IPS-NIHi7 (cell line): ENCODE results near the gene LILRB1.
"Not testable (repeated sequence)": the region's sequence is repeated elsewhere in the genome, so short reads cannot be mapped to it uniquely, and the experiment has no call there.

Experiments used
- DNase-seq: peaks from one replicate; pipeline ENCODE4 v3.0.0; 2012; ENCODE audit warnings: mixed read lengths; ENCODE audit errors: extremely low spot score

The LILRB1 gene

DNA sequence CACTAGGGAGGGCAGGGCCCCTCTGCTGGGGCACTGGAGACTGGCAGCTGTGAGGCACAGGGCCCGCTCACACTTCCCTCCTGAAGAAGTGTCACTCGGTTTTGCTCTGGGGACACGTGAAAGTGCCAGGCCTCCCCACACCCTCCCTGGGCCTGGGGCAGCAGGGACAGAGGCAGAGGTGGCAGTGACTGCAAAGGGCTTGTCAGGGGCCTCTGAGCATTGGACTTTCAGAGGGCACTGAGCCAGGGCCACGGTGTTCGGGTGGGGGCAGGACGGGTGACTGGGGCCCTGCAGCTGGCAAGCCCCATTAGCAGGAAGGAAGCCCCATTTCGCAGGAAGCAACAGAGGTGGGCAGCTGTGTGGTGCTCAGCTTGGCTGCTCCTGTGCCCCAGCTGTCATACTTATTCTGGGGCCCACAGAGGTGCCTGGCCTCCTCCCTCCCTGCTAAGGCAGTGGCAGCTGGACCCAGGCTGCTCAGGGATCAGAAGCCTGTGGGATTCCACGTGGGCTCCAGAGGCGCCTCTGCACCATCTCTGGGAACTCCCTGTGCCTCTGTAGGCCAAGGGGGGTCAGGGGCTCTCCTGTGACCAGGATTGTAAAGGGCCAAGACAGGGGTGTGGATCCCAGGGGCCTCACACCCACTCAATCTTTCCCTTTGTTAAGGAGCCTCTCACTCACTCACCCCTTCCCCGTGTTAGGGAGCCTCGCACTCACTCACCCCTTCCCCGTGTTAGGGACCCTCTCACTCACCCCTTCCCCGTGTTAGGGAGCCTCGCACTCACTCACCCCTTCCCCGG, 5.2 kb upstream of the LILRB1 start:
- not testable (repeated sequence) for DNase-seq

GRCh38 chr19:54626757-54627156, 3.5 kb upstream of the LILRB1 start:
- DNase-seq: no peak

- not testable (repeated sequence) for DNase-seq
Observed at GRCh38 chr19:54627912-54628311, 2.4 kb upstream of the LILRB1 start.

DNA sequence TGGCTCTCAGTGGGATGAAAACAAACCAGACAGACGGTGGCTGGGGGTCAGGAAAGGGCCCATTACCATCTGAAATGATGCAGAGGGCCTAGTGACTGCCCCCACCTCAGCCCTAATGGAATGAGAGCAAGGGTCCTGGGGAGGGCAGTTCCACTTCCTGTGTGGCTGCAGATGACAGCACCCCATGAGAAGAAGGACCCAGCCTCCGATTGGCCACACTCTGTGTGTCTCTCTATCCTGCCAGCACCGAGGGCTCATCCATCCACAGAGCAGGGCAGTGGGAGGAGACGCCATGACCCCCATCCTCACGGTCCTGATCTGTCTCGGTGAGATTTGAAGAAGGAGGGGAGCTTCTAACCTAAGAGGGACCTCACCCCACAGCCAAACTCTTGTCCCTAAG, 498 bp downstream of the LILRB1 start:
- DNase-seq: no peak

GRCh38 chr19:54631489-54632337, 1.4 kb downstream of the LILRB1 start:
- not testable (repeated sequence) for DNase-seq

GRCh38 chr19:54632517-54632916, 2.2 kb downstream of the LILRB1 start:
- not testable (repeated sequence) for DNase-seq

- no peak for DNase-seq
Observed at GRCh38 chr19:54633401-54633800, 3.1 kb downstream of the LILRB1 start.

GRCh38 chr19:54636081-54636480, 5.8 kb downstream of the LILRB1 start:
- DNase-seq: not testable (repeated sequence)

GRCh38 chr19:54638683-54639082, 8.4 kb downstream of the LILRB1 start:
- no peak for DNase-seq

GRCh38 chr19:54642953-54643352, 12.7 kb downstream of the LILRB1 start:
- DNase-seq: not testable (repeated sequence)

- not testable (repeated sequence) for DNase-seq
Observed at GRCh38 chr19:54643583-54643982, 13.3 kb downstream of the LILRB1 start.

GRCh38 chr19:54644056-54644455, 13.8 kb downstream of the LILRB1 start:
- no peak for DNase-seq

DNA sequence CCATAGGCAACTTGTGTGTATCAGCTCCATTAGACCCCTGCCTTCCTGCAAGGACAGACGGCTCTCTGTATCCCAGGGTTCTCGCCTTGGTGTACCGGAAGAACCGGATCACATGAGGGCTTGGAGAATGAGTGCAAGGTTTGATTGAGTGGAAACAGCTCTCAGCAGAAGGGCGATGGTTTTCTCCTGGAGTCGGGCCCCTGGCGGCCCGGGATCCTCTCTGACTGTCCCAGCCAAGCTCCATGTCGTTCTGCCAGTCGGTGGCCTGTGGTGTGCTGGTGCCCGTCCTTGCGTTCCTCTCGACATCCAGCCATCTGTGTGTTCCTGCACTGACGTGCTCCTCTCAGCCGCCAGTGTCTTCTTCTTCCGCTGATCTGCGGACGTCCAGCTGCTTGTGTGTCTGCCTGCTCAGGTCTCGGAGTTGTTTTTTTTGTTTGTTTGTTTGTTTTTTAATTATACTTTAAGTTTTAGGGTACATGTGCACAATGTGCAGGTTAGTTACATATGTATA, 16.1 kb downstream of the LILRB1 start:
- DNase-seq: no peak

GRCh38 chr19:54648129-54648528, 17.8 kb downstream of the LILRB1 start:
- no peak for DNase-seq

DNA sequence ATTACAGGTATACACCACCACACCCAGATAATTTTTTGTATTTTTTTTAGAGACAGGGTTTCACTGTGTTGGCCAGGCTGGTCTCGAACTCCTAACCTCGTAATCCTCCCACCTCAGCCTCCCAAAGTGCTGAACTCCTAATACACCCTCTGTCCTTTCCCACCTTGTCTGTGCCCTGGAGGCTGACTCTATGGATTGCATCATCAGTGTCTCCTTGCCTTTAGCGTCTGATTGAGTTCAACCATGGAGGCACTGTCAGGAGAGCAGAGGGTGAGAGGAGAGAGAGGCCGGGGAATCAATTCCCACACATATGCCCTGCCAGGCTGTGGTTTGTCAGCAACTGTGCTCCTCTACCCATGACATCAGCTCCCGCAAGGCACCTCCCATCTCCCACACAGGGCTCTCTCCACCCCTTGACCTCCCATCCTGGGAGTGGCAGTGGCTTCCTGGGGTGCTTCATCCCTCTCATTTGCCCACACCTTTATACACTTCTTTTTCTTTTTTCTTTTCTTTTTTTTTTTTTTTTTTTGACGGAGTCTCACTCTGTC, 19.9 kb downstream of the LILRB1 start:
- DNase-seq: no peak

DNA sequence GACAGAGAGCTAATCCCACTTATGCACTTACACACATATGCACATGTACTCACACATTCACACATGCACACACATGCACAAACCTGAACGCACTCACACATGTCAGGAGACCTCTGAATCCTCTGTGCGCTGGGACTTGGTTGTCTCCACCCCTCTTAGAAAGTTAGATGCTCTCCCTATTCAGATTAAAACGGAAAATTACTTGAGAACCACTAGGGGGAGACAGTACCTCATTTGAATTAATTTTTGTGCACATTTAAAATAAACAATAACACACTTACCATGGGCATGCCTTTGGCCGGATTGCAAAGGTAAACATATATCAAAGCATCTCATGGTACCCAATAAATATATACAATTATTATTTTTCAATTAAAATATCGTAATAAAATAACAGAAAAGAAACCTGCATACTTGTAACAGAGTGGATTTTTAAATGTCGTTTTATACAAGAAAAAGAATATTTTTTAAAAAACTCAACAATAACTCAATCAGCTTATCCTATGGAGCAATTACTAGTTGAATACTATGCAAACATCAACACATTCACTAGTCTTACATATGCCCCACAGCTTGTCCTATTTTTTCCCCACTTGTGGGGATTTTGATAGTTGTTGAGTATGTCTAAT, 23.0 kb downstream of the LILRB1 start:
- no peak for DNase-seq

DNA sequence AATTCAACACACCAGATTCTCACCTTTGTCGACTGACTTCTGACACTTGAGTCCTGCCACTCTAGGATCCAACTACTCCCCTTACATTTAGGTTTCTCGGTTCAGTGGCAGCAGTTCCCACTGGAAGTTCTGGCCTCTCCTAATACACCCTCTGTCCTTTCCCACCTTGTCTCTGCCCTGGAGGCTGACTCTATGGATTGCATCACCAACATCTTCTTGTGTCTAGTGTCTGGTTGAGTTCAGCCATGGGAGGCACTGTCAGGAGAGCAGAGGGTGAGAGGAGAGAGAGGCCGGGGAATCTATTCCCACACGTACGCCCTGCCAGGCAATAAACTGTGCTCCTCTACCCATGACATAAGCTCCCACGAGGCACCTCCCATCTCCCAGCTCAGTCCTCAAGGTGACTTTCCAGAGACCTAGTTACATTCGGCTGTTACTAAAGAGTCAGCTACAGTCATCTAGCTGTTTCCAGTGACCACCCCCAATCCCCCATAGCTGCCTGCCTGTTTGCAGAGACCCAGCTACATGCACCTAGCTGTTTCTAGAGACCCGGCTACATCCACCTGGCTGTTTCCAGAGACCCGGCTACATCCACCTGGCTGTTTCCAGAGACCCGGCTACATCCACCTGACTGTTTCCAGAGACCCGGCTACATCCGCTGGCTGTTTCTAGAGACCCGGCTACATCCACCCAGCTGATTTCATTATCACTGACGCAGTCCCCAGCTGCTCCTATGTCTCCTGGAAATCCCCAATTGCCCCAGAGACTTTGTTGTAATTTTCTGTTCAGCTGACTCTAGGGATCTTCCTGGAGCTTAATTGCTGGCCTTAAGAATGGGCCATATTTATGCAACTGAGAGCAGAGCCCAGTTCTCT, 24.4 kb downstream of the LILRB1 start:
- no peak for DNase-seq

DNA sequence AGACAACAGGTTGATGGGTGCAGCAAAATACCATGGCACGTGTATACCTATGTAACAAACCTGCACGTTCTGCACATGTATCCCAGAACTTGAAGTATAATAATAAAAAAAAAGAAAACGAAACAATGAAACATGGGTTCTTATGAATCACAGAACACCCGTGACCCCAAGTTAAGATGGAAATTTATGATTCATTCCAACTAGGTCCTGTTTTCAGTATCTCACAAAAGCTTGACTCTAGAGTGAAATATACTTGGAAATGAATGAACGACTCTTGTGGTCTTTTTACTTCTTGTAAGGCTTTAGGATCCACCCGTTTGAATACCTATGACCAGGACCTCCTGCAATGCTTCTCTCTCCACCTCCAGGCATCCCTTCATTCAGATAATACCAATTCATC, 29.0 kb downstream of the LILRB1 start:
- DNase-seq: no peak

DNA sequence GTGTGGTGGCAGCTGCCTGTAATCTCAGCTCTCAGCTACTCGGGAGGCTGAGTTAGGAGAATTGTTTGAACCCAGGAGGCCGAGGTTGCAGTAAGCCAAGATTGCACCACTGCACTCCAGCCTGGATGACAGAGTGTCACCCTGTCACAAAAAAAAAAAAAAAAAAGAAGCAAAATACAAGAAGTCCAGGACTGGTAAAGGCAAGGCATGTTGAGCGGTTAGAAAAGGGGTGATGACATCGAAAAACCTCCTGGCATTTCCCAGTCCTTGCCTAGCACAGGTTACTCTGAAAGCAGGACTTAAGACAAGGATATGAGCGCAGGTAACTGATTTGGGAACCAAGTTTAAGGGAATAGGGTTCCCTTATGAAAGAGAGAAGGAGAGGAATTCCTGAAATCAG, 30.0 kb downstream of the LILRB1 start:
- DNase-seq: no peak

DNA sequence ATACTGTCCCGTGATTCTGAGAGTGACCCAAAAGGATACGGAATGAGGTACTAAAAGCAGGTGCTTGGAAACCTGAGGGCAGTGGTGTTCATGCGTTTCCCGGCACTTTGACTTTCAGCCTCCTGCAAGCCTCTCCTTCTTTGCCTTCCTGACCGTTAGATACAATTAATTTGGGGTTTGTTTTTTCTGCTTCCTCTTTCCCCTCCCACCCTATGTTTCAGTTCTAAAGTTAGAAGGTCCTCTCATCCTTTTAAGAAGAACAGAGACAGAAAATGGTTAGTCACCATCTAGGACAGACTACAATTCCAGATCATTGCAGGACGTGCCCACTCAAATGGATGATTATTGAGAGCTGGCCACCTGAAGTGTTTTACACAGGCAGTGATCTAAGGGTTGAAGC, 30.7 kb downstream of the LILRB1 start:
- DNase-seq: no peak
